ENCODE measurements around the gene SLC35E1.

The SLC35E1 gene

GRCh38 chr19:16611121-16611520 is 38.9 kb upstream of the SLC35E1 start:
- H3K27ac ChIP-seq (ENCODE audit: insufficient read depth, low read length, poor library complexity, severe bottlenecking), result no peak overlapping the region

GRCh38 chr19:16609511-16610200 is 37.4 kb upstream of the SLC35E1 start:
- no peaks in the 10 kb centered on the region for H3K9me3 ChIP-seq (ENCODE audit: control insufficient read depth, low read length)
- H3K27ac ChIP-seq (ENCODE audit: insufficient read depth, low read length, poor library complexity, severe bottlenecking), result no peak overlapping the region
- DNase-seq, result no peak
- H3K4me3 ChIP-seq (ENCODE audit: insufficient read depth, low read depth, low read length, poor library complexity, severe bottlenecking), result no peak overlapping the region
- peaks cover 5% of the 10 kb centered on the region for H3K36me3 ChIP-seq (ENCODE audit: control insufficient read depth, insufficient read depth, low read length)
- no peaks in the 10 kb centered on the region for H3K27me3 ChIP-seq (replicated peaks; ENCODE audit: control insufficient read depth, insufficient read depth, low read length, poor library complexity, severe bottlenecking)
- peaks cover 2% of the 10 kb centered on the region for H3K4me1 ChIP-seq (ENCODE audit: control insufficient read depth, insufficient read depth, low read length, poor library complexity, severe bottlenecking)

More at GRCh38 chr19:16611121-16611520, 38.9 kb upstream of the SLC35E1 start:
- no peak for DNase-seq
- Histone ChIP-seq H3K9me3 (ENCODE audit: control insufficient read depth, low read length) (no peaks in the 10 kb centered on the region), H3K4me1 (ENCODE audit: control insufficient read depth, insufficient read depth, low read length, poor library complexity, severe bottlenecking) (peaks cover 9% of the 10 kb centered on the region), H3K4me3 (ENCODE audit: insufficient read depth, low read depth, low read length, poor library complexity, severe bottlenecking) (no peak overlapping the region), H3K27me3 (replicated peaks; ENCODE audit: control insufficient read depth, insufficient read depth, low read length, poor library complexity, severe bottlenecking) (no peaks in the 10 kb centered on the region), H3K36me3 (ENCODE audit: control insufficient read depth, insufficient read depth, low read length) (no peaks in the 10 kb centered on the region)

GRCh38 chr19:16608290-16608739 is 36.1 kb upstream of the SLC35E1 start:
- H3K4me3 ChIP-seq (ENCODE audit: insufficient read depth, low read depth, low read length, poor library complexity, severe bottlenecking), result no peak overlapping the region
- peaks cover 2% of the 10 kb centered on the region for H3K4me1 ChIP-seq (ENCODE audit: control insufficient read depth, insufficient read depth, low read length, poor library complexity, severe bottlenecking)
- no peak for DNase-seq
- peaks cover 5% of the 10 kb centered on the region for H3K36me3 ChIP-seq (ENCODE audit: control insufficient read depth, insufficient read depth, low read length)
- H3K9me3 ChIP-seq (ENCODE audit: control insufficient read depth, low read length), result no peaks in the 10 kb centered on the region
- H3K27me3 ChIP-seq (replicated peaks; ENCODE audit: control insufficient read depth, insufficient read depth, low read length, poor library complexity, severe bottlenecking), result no peaks in the 10 kb centered on the region
- no peak overlapping the region for H3K27ac ChIP-seq (ENCODE audit: insufficient read depth, low read length, poor library complexity, severe bottlenecking)

- DNase-seq, result no peak
- Histone ChIP-seq H3K27me3 (replicated peaks; ENCODE audit: control insufficient read depth, insufficient read depth, low read length, poor library complexity, severe bottlenecking) (no peaks in the 10 kb centered on the region), H3K4me1 (ENCODE audit: control insufficient read depth, insufficient read depth, low read length, poor library complexity, severe bottlenecking) (peaks cover 2% of the 10 kb centered on the region), H3K4me3 (ENCODE audit: insufficient read depth, low read depth, low read length, poor library complexity, severe bottlenecking) (no peak overlapping the region), H3K27ac (ENCODE audit: insufficient read depth, low read length, poor library complexity, severe bottlenecking) (no peak overlapping the region), H3K36me3 (ENCODE audit: control insufficient read depth, insufficient read depth, low read length) (peaks cover 5% of the 10 kb centered on the region), H3K9me3 (ENCODE audit: control insufficient read depth, low read length) (no peaks in the 10 kb centered on the region)
These were observed 35.6 kb upstream of the SLC35E1 start for GRCh38 chr19:16607819-16608218.

GRCh38 chr19:16605553-16605994 is 33.4 kb upstream of the SLC35E1 start:
- Histone ChIP-seq H3K9me3 (ENCODE audit: control insufficient read depth, low read length) (no peaks in the 10 kb centered on the region), H3K27ac (ENCODE audit: insufficient read depth, low read length, poor library complexity, severe bottlenecking) (no peak overlapping the region), H3K36me3 (ENCODE audit: control insufficient read depth, insufficient read depth, low read length) (peaks cover 5% of the 10 kb centered on the region), H3K27me3 (replicated peaks; ENCODE audit: control insufficient read depth, insufficient read depth, low read length, poor library complexity, severe bottlenecking) (no peaks in the 10 kb centered on the region), H3K4me1 (ENCODE audit: control insufficient read depth, insufficient read depth, low read length, poor library complexity, severe bottlenecking) (peaks cover 2% of the 10 kb centered on the region), H3K4me3 (ENCODE audit: insufficient read depth, low read depth, low read length, poor library complexity, severe bottlenecking) (no peak overlapping the region)
- DNase-seq, result no peak

- no peak overlapping the region for H3K27ac ChIP-seq (ENCODE audit: insufficient read depth, low read length, poor library complexity, severe bottlenecking)
- H3K36me3 ChIP-seq (ENCODE audit: control insufficient read depth, insufficient read depth, low read length), result peaks cover 5% of the 10 kb centered on the region
- H3K27me3 ChIP-seq (replicated peaks; ENCODE audit: control insufficient read depth, insufficient read depth, low read length, poor library complexity, severe bottlenecking), result no peaks in the 10 kb centered on the region
- H3K9me3 ChIP-seq (ENCODE audit: control insufficient read depth, low read length), result no peaks in the 10 kb centered on the region
- no peak overlapping the region for H3K4me3 ChIP-seq (ENCODE audit: insufficient read depth, low read depth, low read length, poor library complexity, severe bottlenecking)
- no peaks in the 10 kb centered on the region for H3K4me1 ChIP-seq (ENCODE audit: control insufficient read depth, insufficient read depth, low read length, poor library complexity, severe bottlenecking)
- DNase-seq, result no peak
These were observed 32.9 kb upstream of the SLC35E1 start for GRCh38 chr19:16605115-16605514.

- Histone ChIP-seq H3K4me3 (ENCODE audit: insufficient read depth, low read depth, low read length, poor library complexity, severe bottlenecking) (no peak overlapping the region), H3K27ac (ENCODE audit: insufficient read depth, low read length, poor library complexity, severe bottlenecking) (no peak overlapping the region), H3K4me1 (ENCODE audit: control insufficient read depth, insufficient read depth, low read length, poor library complexity, severe bottlenecking) (no peaks in the 10 kb centered on the region), H3K36me3 (ENCODE audit: control insufficient read depth, insufficient read depth, low read length) (peaks cover 5% of the 10 kb centered on the region), H3K9me3 (ENCODE audit: control insufficient read depth, low read length) (no peaks in the 10 kb centered on the region), H3K27me3 (replicated peaks; ENCODE audit: control insufficient read depth, insufficient read depth, low read length, poor library complexity, severe bottlenecking) (no peaks in the 10 kb centered on the region)
- DNase-seq, result no peak
These were observed 32.4 kb upstream of the SLC35E1 start for GRCh38 chr19:16604615-16605014.

- Histone ChIP-seq H3K9me3 (ENCODE audit: control insufficient read depth, low read length) (no peaks in the 10 kb centered on the region), H3K4me3 (ENCODE audit: insufficient read depth, low read depth, low read length, poor library complexity, severe bottlenecking) (no peak overlapping the region), H3K4me1 (ENCODE audit: control insufficient read depth, insufficient read depth, low read length, poor library complexity, severe bottlenecking) (no peaks in the 10 kb centered on the region), H3K27ac (ENCODE audit: insufficient read depth, low read length, poor library complexity, severe bottlenecking) (no peak overlapping the region), H3K27me3 (replicated peaks; ENCODE audit: control insufficient read depth, insufficient read depth, low read length, poor library complexity, severe bottlenecking) (no peaks in the 10 kb centered on the region), H3K36me3 (ENCODE audit: control insufficient read depth, insufficient read depth, low read length) (peaks cover 5% of the 10 kb centered on the region)
- no peak for DNase-seq
These were observed 30.9 kb upstream of the SLC35E1 start for GRCh38 chr19:16603090-16603489.

GRCh38 chr19:16601378-16602052 is 29.3 kb upstream of the SLC35E1 start:
- Histone ChIP-seq H3K4me3 (ENCODE audit: insufficient read depth, low read depth, low read length, poor library complexity, severe bottlenecking) (no peak overlapping the region), H3K27ac (ENCODE audit: insufficient read depth, low read length, poor library complexity, severe bottlenecking) (no peak overlapping the region), H3K36me3 (ENCODE audit: control insufficient read depth, insufficient read depth, low read length) (peaks cover 5% of the 10 kb centered on the region), H3K9me3 (ENCODE audit: control insufficient read depth, low read length) (no peaks in the 10 kb centered on the region), H3K27me3 (replicated peaks; ENCODE audit: control insufficient read depth, insufficient read depth, low read length, poor library complexity, severe bottlenecking) (no peaks in the 10 kb centered on the region), H3K4me1 (ENCODE audit: control insufficient read depth, insufficient read depth, low read length, poor library complexity, severe bottlenecking) (no peaks in the 10 kb centered on the region)
- no peak for DNase-seq

- no peaks in the 10 kb centered on the region for H3K4me1 ChIP-seq (ENCODE audit: control insufficient read depth, insufficient read depth, low read length, poor library complexity, severe bottlenecking)
- H3K9me3 ChIP-seq (ENCODE audit: control insufficient read depth, low read length), result no peaks in the 10 kb centered on the region
- no peak overlapping the region for H3K4me3 ChIP-seq (ENCODE audit: insufficient read depth, low read depth, low read length, poor library complexity, severe bottlenecking)
- H3K27me3 ChIP-seq (replicated peaks; ENCODE audit: control insufficient read depth, insufficient read depth, low read length, poor library complexity, severe bottlenecking), result no peaks in the 10 kb centered on the region
- H3K27ac ChIP-seq (ENCODE audit: insufficient read depth, low read length, poor library complexity, severe bottlenecking), result no peak overlapping the region
- DNase-seq, result no peak
- H3K36me3 ChIP-seq (ENCODE audit: control insufficient read depth, insufficient read depth, low read length), result peaks cover 5% of the 10 kb centered on the region
These were observed 28.6 kb upstream of the SLC35E1 start for GRCh38 chr19:16600824-16601223.

All from effector memory CD4-positive, alpha-beta T cell (primary cell).